ENCODE data around the gene ZNF747. TPM values are rescaled to one million over a fixed set of nuclear protein-coding genes. Genes with fewer than 3 reads are reported as not detected.

Gene ZNF747
- total RNA-seq, 2 donors from 2014 or later, result 16.8 to 18.3 TPM

DNA sequence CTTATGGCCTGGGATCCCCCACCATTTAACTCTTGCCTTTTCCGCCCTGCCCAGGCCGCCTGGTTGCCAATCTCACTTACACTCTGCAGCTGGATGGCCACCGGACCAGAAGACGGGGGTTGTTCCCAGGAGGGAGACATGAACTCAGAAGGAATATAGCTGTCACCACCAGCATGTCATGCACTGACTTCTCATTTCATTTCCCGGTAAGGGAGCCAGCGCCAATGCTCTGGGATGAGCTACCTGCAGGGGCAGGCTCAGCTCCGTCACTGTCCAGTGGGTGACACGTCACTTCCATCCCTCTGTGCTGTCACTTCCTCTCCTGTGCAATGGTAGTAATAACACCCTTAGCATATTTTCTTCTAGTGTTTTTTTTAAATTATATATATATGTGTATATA lies 35.4 kb downstream of the ZNF747 start:
- TF ChIP-seq, protein P1, sequence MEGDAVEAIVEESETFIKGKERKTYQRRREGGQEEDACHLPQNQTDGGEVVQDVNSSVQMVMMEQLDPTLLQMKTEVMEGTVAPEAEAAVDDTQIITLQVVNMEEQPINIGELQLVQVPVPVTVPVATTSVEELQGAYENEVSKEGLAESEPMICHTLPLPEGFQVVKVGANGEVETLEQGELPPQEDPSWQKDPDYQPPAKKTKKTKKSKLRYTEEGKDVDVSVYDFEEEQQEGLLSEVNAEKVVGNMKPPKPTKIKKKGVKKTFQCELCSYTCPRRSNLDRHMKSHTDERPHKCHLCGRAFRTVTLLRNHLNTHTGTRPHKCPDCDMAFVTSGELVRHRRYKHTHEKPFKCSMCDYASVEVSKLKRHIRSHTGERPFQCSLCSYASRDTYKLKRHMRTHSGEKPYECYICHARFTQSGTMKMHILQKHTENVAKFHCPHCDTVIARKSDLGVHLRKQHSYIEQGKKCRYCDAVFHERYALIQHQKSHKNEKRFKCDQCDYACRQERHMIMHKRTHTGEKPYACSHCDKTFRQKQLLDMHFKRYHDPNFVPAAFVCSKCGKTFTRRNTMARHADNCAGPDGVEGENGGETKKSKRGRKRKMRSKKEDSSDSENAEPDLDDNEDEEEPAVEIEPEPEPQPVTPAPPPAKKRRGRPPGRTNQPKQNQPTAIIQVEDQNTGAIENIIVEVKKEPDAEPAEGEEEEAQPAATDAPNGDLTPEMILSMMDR (IDR thresholded peaks at IDR 0.05), result no peak
- Histone ChIP-seq H3K27ac (no peak overlapping the region), H3K9me3 (no peaks in the 10 kb centered on the region), H3K4me1 (ENCODE audit: control insufficient read depth in 1 of 2, low read depth in 2 of 2) (no peaks in the 10 kb centered on the region), H3K27me3 (replicated peaks; ENCODE audit: insufficient read depth) (no peaks in the 10 kb centered on the region), H3K36me3 (no peaks in the 10 kb centered on the region), H3K4me3 (no peak overlapping the region)
- no peak for ATAC-seq (ENCODE audit: insufficient number of reproducible peaks, low FRiP score, low read depth)
- DNase-seq (ENCODE audit: low spot score), result no peak

DNA sequence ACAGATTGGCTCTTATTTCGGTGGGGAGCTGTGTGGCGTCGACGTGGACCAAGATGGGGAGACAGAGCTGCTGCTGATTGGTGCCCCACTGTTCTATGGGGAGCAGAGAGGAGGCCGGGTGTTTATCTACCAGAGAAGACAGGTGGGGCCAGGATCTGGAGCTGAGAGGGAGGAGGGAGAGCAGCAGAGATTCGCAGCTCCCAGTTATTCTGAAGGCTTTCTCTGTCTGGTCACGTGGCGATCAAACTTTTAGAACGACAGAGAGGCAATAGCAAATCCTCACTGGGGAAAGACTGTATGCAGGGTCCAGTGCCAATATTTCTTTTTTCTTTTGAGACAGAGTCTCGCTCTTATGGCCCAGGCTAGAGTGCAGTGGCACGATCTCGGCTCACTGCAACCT lies 39.9 kb downstream of the ZNF747 start:
- H3K27me3 ChIP-seq (replicated peaks; ENCODE audit: insufficient read depth), result no peaks in the 10 kb centered on the region
- TF ChIP-seq, protein P1 (IDR thresholded peaks at IDR 0.05), result no peak
- H3K9me3 ChIP-seq, result no peaks in the 10 kb centered on the region
- H3K4me1 ChIP-seq (ENCODE audit: control insufficient read depth in 1 of 2, low read depth in 2 of 2), result no peaks in the 10 kb centered on the region
- H3K27ac ChIP-seq, result no peak overlapping the region
- ATAC-seq (ENCODE audit: insufficient number of reproducible peaks, low FRiP score, low read depth) (no peak), DNase-seq (ENCODE audit: low spot score) (no peak)
- no peak overlapping the region for H3K4me3 ChIP-seq
- no peaks in the 10 kb centered on the region for H3K36me3 ChIP-seq

DNA sequence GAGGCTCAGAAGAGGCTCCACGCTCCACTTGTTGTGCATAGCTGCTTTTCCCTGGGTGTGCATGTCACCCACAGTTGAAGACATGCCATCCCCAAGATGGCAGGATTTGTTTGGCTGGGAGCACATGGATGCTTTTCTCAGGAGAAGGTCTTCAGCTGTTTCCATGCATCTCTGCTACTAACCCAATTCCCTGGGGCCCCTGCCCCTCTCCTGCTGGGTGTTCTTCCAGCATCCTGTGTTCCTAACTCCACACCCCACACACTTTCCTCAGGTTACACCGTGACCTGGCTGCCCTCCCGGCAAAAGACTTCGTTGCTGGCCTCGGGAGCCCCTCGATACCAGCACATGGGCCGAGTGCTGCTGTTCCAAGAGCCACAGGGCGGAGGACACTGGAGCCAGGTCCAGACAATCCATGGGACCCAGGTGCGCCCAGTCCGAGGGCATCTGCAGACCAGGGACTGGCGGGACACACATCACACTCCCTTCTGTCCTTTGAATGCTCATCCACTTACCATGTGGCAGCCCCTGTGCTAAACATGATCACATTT lies 40.6 kb downstream of the ZNF747 start:
- H3K27ac ChIP-seq, result no peak overlapping the region

DNA sequence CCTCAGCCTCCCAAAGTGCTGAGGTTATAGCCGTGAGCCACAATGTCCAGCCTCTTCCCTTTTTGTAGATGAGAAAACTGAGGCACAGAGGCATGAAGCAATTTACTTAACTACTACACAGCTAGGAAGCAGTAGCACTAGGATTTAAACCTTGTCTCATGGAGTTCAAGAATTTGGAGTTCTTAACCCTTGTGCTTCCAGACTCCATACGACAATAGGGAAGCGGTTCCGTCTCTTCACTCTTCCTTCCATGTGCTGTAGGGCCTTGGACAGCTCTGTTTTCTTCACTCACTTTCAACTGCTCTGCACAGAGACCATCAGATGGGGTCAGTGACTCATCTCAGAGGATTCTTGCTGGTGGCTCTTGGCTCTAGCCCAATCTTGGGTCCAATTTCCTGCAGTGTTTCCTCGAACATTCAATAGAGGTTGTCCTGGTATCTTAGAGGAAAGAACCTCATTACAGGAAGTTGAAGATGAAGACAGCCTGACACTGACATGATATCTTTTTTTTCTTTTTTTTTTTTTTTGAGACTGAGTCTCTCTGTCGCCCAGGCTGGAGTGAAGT lies 42.8 kb downstream of the ZNF747 start:
- Histone ChIP-seq H3K36me3 (no peaks in the 10 kb centered on the region), H3K27ac (no peak overlapping the region), H3K27me3 (replicated peaks; ENCODE audit: insufficient read depth) (no peaks in the 10 kb centered on the region), H3K9me3 (no peaks in the 10 kb centered on the region), H3K4me3 (no peak overlapping the region), H3K4me1 (ENCODE audit: control insufficient read depth in 1 of 2, low read depth in 2 of 2) (no peaks in the 10 kb centered on the region)
- ATAC-seq (ENCODE audit: insufficient number of reproducible peaks, low FRiP score, low read depth) (no peak), DNase-seq (ENCODE audit: low spot score) (no peak)
- TF ChIP-seq, protein P1 (IDR thresholded peaks at IDR 0.05), result no peak

More for the DNA sequence above, 40.6 kb downstream of the ZNF747 start:
- Histone ChIP-seq H3K27me3 (replicated peaks; ENCODE audit: insufficient read depth) (no peaks in the 10 kb centered on the region), H3K9me3 (no peaks in the 10 kb centered on the region), H3K4me3 (no peak overlapping the region), H3K36me3 (no peaks in the 10 kb centered on the region), H3K4me1 (ENCODE audit: control insufficient read depth in 1 of 2, low read depth in 2 of 2) (no peaks in the 10 kb centered on the region)
- DNase-seq (ENCODE audit: low spot score), result no peak
- ATAC-seq (ENCODE audit: insufficient number of reproducible peaks, low FRiP score, low read depth), result no peak
- TF ChIP-seq, protein P1 (IDR thresholded peaks at IDR 0.05), result no peak

DNA sequence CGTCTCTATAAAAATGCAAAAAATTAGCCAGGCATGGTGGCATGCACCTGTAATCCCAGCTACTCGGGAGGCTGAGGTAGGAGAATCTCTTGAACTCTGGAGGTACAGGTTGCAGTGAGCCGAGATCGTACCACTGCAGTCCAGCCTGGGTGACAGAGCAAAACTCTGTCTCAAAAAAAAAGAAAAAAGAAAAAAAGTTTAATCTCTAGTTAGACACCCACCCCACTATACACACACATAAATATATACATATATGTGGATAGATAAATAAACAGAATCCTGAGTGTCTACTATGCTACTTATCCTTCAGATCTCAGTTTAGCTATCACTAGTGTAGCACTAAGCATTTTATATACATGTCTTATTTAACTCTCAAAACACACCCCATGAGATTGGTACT lies 43.4 kb downstream of the ZNF747 start:
- DNase-seq (ENCODE audit: low spot score), result no peak
- no peaks in the 10 kb centered on the region for H3K36me3 ChIP-seq
- H3K4me1 ChIP-seq (ENCODE audit: control insufficient read depth in 1 of 2, low read depth in 2 of 2), result no peaks in the 10 kb centered on the region
- H3K4me3 ChIP-seq, result no peak overlapping the region
- H3K9me3 ChIP-seq, result no peaks in the 10 kb centered on the region
- no peak overlapping the region for H3K27ac ChIP-seq
- TF ChIP-seq, protein P1 (IDR thresholded peaks at IDR 0.05), result no peak
- ATAC-seq (ENCODE audit: insufficient number of reproducible peaks, low FRiP score, low read depth), result no peak
- H3K27me3 ChIP-seq (replicated peaks; ENCODE audit: insufficient read depth), result no peaks in the 10 kb centered on the region

Measured in thoracic aorta (tissue), 2 donors.